HG02943 (cell line): Measurements from ENCODE around the gene OGFOD2.

Experiments used
- ATAC-seq: cut with Tn5 transposase; IDR thresholded peaks from one replicate; pipeline ENCODE4 v1.9.1; 2021; ENCODE audit warnings: mild to moderate bottlenecking, low read depth, moderate library complexity; ENCODE audit not compliant: unreplicated experiment

Gene OGFOD2

DNA sequence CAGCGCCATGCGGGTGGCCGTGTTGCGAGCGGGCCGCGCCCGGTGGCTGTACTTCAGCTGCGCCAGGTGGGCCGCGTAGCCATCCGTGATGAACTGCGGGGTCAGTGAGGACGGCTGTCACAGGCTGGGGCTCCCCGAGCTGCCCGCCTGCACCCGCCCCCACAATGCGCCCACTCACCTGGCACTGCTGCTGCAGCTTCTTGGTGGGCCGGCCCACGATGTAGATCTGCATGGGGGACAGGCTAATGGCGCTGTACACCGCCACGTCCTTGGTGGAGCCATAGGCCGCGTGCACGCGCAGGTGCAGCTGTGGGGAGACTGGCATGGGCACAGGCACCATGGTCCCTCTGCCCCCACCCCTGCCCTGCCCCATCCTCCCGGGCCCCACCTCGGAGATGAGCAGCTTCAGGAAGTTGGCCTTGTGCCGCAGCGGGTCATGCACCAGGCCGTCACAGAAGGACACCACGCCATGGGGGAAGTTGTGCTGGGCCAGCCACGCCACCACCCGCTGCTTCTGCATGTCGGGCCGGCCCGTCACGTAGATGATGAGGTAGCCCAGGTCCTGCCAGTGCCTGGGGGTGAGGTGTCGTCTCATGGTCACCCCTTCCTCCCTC is 11.3 kb downstream of the OGFOD2 start:
- no peak for ATAC-seq

DNA sequence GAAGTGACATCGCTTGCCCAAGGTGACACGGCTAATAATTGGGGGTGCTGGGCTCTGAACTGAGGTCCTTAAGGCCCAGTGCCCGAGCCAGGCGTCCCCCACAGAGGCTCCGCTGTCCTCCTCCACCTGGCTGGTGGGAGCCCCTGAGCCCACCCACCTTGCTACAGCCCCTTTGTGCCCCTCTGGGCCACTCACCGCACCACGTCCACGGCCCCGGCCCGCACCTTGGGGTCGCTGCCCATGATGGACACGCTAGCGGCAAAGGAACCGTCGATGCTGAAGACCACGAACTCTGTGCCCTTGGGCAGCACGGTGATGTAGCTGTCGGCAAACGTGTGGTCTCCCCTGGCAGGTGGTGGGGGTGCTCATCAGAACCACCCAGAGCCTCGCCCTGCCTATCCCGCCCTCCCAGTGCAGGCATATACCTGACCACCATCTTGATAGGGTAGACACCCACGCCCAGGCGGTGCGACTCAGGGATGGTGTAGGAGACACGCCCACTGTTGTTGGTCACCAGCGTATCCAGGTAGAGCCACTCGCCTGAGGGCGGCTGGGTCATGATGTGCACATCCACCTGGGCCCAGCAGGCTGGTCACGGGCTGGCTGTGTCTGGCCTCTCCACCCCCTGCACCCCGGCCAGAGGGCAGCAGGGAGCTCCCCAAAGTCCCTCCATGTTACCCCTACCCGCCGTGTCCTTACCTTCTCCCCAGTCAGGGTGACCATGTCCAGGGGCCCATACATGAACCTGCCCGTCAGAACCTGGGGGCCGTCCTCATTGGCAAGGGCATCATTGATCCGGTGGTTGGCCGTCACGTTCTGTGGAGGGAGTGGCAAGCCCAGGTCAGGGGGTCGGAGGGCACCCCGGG is 12.3 kb downstream of the OGFOD2 start:
- ATAC-seq = no peak

DNA sequence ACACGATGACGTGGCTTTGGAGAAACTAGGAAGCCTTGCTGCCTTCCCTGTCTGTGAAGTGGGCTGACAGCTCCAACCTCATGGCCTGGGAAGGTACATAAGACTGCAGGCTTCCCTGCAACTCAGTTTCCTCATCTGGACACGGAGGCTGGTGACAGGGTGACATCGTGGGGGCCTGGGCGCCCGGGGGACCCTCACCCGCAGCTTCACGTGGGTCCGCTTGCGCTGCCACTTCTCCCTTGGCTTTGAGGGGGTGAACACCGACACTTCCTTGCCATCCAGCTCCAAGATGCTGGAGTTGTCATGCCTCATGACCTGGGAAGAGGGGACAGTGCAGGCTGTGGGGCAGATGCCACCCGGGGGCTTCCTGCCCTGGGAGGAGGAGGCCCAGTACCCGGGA is 13.0 kb downstream of the OGFOD2 start:
- ATAC-seq = no peak

DNA sequence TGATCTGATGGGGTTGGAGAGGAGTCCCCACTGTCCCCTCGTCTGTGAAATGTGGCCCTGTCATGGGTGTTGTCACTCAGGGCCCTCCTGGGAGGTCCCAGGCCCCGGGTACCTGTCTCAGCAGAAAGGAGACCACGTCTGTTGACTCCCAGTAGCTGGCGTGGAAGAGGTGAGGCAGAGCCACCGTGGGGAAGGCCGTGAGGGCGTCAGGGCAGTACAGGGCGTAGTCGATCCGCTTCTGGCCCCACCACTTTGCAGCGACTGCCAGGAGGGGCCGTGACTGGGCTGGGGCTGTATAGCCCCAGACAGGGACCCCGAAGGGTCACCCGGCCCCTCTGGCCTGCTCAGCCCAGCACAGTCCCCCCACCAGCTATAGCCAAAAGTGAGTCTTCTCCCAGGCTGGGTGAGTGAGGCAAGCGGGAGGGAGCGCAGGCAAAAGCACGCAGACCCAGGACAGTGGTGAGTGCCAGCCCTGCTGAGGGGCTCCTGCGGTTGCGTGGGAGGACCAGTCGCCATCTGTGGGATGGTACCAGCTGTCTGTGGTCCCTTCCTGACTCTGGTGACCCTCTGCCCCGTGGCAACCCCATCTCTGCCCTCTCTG is 13.7 kb downstream of the OGFOD2 start:
- ATAC-seq = no peak

DNA sequence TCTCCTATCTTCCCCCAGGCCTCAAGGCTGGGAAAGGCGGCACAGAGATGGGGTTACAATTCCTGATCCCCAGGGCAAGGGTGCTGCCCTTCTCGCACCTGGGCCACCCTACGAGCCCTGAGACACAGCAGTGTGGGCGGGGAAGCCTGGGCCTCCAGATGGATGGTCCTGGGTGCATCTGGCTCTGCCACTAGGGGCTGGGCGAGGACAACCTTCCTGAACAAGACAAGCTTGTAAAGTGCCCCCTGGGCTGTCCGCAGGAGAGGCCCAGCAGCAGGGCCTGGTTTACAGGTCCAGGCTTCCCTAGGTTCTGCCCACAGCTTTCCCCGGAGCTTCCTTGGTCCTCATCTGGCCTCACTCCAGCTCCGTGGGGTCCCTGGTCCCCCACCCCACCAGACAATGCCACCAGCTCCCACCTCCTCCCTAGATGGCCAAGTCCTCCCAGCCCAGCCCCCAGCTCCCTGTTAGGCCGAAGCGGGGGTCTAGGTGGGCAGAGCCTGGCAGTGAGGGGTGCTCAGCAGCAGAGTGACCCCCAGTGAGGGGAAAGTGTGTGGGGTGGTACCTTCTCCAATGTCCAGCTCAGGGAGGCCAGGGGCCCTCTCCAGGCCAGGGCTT is 14.3 kb downstream of the OGFOD2 start:
- no peak for ATAC-seq

DNA sequence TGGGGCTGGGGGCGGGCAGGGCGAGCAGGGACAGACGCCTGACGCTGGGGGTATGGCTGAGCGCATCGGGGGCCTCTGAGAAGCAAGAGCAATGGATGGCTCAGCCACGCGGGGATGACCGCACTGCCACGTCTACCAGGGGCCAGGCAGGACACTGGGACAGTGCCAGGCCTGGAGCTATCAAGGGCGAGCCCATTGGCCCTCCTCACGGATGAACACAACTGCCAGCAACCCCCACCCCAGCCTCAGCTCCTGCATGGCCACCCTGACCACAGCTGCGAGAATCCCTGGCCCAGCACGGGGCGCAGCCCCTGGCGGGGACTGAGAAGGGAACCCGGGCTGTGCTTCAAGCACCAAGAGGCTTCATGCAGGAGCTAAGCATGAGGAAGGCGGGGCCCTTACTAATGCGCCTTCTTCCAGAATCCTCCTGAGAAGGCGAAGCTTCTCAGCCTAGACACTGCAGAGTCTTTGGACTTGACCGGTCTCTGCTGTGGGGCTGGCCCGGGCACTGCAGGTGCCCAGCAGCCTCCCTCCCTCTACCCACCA is 14.9 kb downstream of the OGFOD2 start:
- ATAC-seq = no peak

DNA sequence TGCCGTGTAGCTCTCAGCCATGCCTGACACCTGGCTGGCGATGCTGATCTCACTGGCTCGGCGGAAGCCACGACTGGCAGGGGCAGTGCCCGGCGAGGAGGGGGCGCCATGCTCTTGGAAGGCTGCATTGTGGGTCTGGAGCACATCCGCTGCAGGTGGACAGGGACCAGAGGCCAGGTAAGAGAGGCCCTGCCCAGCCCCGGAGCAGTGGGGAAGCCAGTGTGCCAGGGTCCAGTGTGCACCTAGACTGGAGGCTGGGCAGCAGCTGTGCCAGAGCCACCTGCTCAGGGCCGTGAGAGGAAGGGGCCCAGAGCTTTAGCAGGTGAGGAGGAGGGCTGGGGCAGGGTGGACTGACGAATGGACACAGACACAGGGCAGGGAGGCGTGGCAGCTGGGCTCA is 15.5 kb downstream of the OGFOD2 start:
- ATAC-seq = no peak

DNA sequence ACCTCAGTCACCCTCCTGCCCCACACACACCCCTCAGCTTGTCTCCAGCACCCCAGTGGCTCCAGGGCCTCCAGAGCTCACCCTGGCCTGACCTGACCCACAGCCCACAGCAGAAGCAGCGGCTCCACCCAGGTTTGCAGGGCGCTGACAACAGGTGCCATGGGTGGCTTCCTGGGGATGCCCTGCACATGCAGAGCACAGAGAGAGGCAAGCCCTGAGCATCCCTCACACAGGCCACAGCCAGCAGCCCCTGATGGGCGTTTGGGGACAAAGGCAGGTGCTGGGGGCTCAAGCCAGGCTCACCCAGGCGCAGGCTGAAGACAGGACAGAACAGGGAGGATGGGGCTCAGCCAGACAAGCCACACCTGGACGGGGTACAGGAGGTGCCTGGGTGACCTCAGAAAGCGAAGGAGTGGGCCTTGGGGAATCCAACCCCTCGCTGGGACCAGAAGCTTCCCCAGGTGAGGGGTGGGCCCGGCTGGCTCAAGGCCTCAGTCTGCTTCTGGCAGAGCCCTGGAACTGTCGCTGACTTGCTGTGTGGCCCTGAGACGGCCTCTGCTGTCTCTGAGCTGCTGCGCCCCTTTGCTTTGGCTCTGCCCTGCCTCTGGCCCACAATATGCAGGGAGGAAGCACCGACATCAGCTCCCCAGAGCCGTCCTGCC is 16.0 kb downstream of the OGFOD2 start:
- ATAC-seq = no peak

DNA sequence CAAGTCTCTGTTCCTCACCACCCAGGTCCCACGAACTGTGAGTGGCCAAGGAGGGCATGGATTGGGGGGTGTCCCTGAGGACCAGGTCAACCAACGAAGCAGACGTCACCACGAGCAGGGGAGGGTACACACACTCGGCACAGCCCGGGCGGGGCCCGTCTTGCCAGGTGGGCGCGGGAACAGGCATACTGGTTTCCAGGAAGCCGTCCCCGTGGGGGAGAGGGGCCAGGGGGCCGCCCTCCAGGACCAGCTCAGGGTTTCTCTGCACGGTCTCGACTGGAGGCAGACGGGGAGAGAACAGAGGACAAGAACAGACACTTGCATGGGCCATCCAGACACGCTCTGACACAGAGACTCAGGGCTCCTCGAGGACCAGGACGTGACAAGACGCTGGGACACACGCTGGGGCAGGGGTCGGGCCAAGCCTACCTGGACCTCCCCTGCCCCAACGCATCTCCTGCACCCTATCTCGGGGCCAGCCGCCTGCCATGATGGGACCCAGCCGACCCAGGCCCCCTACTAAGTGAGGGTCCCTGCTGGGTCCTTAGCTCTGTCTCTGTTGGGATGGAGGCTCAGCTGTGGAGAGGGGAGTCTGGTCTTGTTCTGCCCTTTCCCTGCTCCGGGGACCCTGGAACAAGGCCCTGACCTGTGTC is 16.7 kb downstream of the OGFOD2 start:
- ATAC-seq = no peak

DNA sequence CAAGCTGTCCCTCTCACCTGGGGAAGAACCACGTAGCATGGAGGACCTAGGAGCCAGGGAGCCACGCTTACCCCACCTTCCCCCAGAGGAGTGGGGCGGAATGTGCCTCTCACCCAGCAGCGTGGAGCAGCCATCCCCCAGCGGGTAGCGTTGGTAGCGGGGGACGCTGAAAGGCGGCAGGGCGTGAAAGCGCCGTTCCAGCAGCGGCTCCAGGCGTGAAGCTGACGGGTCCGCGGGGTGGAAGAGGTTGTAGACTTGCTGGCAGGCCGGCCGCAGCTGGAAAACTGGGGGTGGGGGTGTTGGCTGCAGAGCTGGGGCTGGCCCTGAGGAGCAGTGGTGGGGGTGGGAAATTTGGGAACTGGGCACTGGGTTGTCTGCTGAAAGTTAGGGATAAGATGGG is 17.3 kb downstream of the OGFOD2 start:
- no peak for ATAC-seq

DNA sequence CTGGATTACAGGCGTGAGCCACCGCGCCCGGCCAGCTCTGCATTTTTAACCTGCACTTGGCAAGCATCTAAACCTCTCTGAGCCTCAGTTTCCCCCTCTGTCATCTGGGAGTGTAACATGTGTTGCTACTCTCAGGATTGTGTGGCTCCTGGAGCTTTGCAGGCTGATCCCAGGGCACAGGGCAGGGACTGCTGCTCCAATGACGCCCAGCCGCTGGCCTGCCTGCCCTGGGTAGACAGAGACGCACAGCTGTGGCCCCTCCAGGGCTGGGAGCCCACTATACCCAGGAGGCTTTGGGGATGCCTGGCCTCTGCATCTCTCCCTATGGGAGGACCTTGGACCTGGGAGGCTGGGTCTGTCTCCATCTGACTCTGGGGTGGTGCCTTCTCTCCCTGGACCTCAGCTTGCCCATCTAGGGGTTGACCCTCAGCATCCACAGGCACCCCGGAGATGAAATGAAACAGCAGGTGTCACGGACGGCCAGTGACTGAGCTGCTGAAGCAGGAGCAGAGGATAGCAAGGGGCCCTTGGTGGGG is 19.2 kb downstream of the OGFOD2 start:
- ATAC-seq = no peak

DNA sequence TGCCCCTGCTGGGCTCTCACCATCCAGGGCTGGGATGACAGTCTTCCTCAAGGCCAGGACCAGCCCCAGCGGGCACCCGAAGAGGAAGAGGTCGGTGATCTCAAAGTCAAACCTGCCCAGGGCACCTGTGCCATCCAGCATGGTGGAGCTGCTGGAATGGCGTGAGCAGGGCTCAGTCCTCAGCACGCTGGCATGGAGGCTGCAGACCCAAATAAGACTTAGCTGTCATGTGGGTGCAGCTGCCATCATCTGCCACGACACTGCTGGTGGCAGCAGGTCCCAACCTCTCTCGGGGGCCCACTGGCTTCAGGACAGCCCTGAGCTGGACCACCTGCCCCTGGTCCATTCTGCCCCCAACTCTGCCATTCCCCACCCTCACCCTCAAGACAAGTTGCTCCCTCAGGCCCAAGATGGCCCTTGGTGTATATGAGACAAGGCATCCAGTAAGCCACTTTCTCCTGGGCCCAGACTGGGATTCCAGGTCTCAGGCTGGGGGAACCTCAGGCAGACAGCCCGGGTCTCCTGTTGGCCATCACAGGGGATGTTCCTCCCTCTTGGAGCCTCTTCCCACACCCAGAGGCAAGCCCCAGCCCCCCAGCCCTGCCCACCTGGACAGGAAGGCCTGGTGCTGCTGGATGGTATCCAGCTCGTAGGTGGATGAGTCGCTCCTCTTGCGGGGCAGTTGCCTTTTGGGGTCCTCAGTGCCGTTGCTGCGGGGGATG is 19.9 kb downstream of the OGFOD2 start:
- ATAC-seq = no peak

DNA sequence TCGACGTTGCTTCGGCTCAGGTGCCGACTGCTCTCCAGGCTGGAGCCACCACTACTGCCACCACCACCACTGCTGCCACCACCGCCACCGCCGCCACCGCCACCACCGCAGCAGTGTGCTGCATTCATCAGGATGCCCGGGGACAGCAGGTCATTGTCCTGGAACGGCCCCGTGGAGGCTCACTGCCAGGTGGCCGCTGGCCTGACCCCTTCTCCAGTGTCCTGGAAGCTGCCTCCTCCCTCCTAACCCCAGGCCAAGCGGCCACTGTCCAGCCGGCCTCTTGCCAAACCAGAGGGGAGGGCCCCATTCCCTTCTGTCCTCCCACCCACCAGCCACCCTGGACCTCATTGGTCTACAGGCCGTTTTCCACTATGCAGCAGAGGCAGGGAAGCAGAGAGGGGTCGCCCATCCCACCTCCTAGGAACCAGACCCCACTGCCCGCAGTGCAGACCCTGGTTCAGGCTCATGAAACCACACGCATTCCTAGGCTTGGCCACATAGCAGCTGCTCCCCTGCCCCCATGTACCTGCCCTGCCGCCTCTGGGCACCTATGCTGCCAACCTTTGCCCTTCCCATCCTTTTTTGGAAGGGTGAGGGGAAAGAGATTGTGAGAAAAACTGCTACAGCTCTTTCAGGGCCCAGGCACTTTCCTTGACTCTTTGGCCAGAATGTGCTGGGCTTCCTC is 20.6 kb downstream of the OGFOD2 start:
- ATAC-seq = no peak

DNA sequence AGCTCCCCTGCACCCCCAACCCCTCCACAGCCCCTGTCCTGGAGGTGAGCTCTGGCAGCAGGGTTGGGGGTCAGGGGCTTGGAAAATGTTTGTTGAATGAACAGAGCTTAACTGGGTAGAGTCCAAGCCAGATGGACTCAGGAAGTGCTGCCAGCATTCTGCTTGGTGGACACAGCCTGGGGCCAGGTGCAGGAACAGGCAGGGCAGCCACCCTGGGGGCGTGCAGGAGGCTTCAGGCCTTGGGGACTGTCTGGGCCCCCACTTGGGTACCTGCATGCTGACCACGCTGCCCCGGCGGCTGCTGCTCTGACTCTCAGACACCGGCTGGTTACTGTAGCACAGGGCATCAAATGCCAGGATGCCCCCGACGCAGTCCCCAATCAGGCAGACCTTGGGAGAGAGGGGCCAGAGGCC is 21.2 kb downstream of the OGFOD2 start:
- no peak for ATAC-seq

DNA sequence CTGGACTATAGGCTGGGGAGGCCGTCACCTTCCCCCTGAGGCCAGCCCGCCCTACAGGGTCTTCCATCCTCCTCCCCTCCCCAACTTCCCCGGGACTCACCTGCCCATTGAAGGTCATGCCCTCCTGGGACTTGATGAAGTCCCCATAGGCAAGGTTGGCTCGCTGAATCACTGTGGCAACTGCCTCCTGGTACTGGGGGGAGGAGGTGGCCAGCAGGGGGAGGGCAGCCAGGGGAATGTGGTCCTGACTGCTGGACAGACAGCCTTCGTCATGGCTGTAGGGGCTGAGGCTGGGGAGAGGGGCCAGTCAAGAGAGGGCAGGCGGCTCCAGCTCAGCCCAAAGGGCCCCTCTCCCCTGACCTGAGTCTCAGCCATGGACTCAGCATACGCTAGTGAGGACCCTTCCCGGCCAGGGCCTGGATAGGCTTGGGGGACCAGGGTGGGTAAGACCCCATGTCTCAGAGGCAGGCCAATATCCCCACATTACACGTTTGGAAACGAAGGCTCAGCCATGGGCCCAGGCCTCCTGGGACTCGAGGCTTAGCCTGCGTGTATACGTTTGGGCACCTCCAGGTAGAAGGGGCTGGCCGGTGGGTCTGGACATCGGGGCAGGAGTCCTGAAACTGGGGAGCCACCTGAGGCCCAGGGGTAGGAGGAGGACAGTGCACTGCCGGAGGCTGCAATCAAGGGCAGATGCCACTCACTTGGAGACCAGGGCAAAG is 21.7 kb downstream of the OGFOD2 start:
- no peak for ATAC-seq

DNA sequence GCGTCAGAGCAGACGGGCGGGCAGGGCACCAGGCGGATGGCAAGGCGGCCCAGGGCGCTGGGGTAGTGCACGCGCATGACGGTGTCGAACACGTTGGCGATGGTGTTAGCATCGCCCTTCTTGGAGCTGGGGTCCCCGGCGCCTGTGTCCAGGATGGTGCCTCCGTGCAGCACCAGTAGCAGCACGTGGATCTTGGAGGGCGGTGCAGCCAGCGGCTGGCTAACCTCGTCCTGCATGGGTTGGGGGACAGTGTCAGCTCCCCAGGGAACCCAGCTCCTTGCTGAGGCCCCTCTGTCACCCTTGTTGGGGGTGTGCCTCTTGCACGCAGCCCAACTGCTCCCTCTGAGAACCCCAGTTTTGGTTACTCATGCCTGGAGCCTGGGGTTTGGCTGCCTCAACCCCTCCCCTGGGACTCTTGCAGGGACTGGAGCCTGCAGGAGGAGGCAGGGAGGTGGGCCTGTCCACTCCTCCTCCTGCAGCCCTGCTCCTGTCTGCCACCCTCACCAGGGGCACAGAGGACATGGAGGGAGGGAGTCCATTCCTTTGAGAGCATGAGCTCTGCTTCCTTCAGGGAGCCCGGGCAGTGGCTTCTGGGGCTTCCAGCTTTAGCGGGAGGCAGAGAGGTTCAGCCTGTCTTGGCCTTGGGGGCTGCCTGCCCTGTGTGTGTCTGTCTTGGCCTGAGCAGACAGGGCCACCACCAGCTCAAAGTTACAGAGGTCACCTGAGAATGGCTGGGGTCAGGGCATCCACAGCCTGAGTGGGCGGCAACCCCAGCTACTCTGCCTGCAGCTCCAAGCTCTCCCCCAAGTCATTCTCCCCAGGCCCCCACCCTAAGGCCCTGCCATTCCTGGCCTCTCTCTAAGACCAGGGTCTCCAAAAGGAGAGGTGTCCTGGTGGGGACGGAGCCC is 22.6 kb downstream of the OGFOD2 start:
- ATAC-seq = no peak

DNA sequence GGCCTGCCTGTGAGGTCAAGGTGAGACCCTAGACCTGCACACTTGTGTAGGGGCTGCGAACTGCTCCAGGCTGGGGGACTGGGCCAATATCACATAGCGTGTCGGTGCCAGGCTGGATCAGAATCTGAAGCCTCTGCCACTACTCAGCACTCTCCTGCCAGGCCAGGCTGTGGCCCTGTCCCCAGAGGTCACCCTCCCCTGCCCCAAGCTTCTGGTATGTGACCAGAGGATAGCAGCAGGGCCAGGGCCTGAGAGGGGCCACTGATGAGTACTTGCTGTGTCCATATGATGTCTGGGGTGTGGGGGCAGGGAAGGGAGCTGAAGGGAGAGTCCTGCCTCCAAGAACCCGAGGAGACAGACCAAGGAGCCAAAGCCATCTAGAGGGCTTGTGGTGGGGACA is 23.3 kb downstream of the OGFOD2 start:
- ATAC-seq = no peak
